ENCODE results near the gene DDX39B.

Gene DDX39B

GRCh38 chr6:31546958-31547726 lies 5.3 kb upstream of the DDX39B start, which contains the start of gene NFKBIL1:
TSS of gene NFKBIL1 (plus strand) at chr6:31547608. CDS start at chr6:31547695, 87 bp downstream.
- POLR2A ChIA-PET = interaction anchor here (0.6 to 3.1 kb wide), 27 partner anchors 9 to 316 kb away, joined by 3 to 20 read pairs (median 4); partner anchors contain the start of genes BAG6, C6orf47, GPANK1 and HSPA1B
- CTCF ChIA-PET = interaction anchor here (0.5 to 13.9 kb wide), 22 partner anchors 15 to 696 kb away, joined by 3 to 431 read pairs (median 5); partner anchors contain the start of genes APOM, LST1, LTB and MICB
- peak within 1 kb of the TSS; percentile 50 for H3K27ac ChIP-seq (ENCODE audit: extremely low read depth, low read depth, low read length)
- H3K4me1 ChIP-seq (ENCODE audit: control insufficient read depth, insufficient read depth, low read length) = peaks cover 2% of the 10 kb centered on the region; the same call in 1 of the 2 replicates
- no peaks in the 10 kb centered on the region for H3K9me3 ChIP-seq (ENCODE audit: control insufficient read depth, insufficient read depth, low read depth, low read length)
- peak within 1 kb of the TSS; percentile 47 for H3K4me3 ChIP-seq (ENCODE audit: low read depth, low read length)
- H3K36me3 ChIP-seq (ENCODE audit: control insufficient read depth in 2 of 2, insufficient read depth in 1 of 2, low read length in 2 of 2) = peaks cover 20 to 38% of the 10 kb centered on the region in 2 experiments; a peak in 2 of 3 replicates
- TF ChIP-seq ZNF629 (tag by site-specific recombination; IDR thresholded peaks at IDR 0.05) (peak; percentile 96), ZNF350 (tag by site-specific recombination; IDR thresholded peaks at IDR 0.05) (no peak), PRDM10 (tag by site-specific recombination; IDR thresholded peaks at IDR 0.05) (peak; percentile 96), ZNF426 (tag by site-specific recombination; IDR thresholded peaks at IDR 0.05) (no peak), ZNF311 (tag by site-specific recombination; IDR thresholded peaks at IDR 0.05; ENCODE audit: borderline replicate concordance) (no peak), ZNF19 (tag by site-specific recombination; IDR thresholded peaks at IDR 0.05; ENCODE audit: low read depth) (no peak), ZNF623 (tag by site-specific recombination; IDR thresholded peaks at IDR 0.05) (no peak; the same call in 1 of the 2 replicates), HOXA7 (CRISPR knock-in tag; IDR thresholded peaks at IDR 0.05; ENCODE audit: borderline replicate concordance) (no peak), KLF8 (tag by site-specific recombination; IDR thresholded peaks at IDR 0.05) (peak; percentile 99), ZNF174 (tag by site-specific recombination; IDR thresholded peaks at IDR 0.05) (no peak), BCL11B (tag by site-specific recombination; IDR thresholded peaks at IDR 0.05; ENCODE audit: low read depth) (peak; percentile 32; the same call in 1 of the 2 replicates), ZBTB20 (tag by site-specific recombination; IDR thresholded peaks at IDR 0.05) (no peak; the same call in 1 of the 2 replicates), ZNF549 (tag by site-specific recombination; IDR thresholded peaks at IDR 0.05) (no peak), ZNF157 (tag by site-specific recombination; IDR thresholded peaks at IDR 0.05) (no peak), ZXDB (tag by site-specific recombination; IDR thresholded peaks at IDR 0.05) (peak; percentile 86), ZNF473 (tag by site-specific recombination; IDR thresholded peaks at IDR 0.05) (no peak), ATF2 (tag by site-specific recombination; IDR thresholded peaks at IDR 0.05; ENCODE audit: low read depth) (no peak), ZNF354C (tag by site-specific recombination; IDR thresholded peaks at IDR 0.05; ENCODE audit: borderline replicate concordance, low read depth) (no peak), ZNF10 (tag by site-specific recombination; IDR thresholded peaks at IDR 0.05) (no peak), ZNF488 (tag by site-specific recombination; IDR thresholded peaks at IDR 0.05) (no peak), ZNF76 (tag by site-specific recombination; IDR thresholded peaks at IDR 0.05; ENCODE audit: borderline replicate concordance, low read depth) (peak; percentile 85), FEZF1 (tag by site-specific recombination; IDR thresholded peaks at IDR 0.05) (no peak), ZNF521 (tag by site-specific recombination; IDR thresholded peaks at IDR 0.05) (no peak), ZNF677 (tag by site-specific recombination; IDR thresholded peaks at IDR 0.05) (no peak), ZNF600 (tag by site-specific recombination; IDR thresholded peaks at IDR 0.05) (0 out of 2 replicates have a peak, but pooled peaks have one; percentile 8), YY1 (tag by site-specific recombination; IDR thresholded peaks at IDR 0.05) (peak; percentile 87), ZSCAN5A (tag by site-specific recombination; IDR thresholded peaks at IDR 0.05) (peak; percentile 55; the same call in 1 of the 2 replicates), ZNF48 (tag by site-specific recombination; IDR thresholded peaks at IDR 0.05) (no peak), ZNF704 (tag by site-specific recombination; IDR thresholded peaks at IDR 0.05) (no peak), ZNF416 (tag by site-specific recombination; IDR thresholded peaks at IDR 0.05) (no peak)
